ENCODE results near the gene PFKFB3.

The PFKFB3 gene

DNA sequence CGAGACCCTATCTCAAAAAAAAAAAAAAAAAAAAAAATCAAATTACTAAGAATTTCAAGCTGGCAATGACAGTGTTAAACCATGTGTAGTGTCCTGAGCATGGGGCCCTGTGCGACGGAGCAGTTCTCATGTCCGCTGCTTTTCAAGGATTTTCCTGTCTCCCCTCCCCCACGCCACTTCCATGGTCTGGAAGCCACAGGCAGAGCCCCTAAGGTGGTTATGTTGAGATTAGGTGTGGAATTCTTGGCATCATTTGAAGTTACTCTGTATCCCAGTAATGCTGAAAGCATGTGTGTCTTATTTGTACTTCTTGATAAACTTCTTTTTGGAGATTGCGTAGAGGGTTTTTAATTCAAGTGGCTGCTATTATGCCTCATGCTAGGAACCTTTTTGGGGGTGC is 65.2 kb downstream of the PFKFB3 start:
- no peaks in the 10 kb centered on the region for H3K4me1 ChIP-seq (ENCODE audit: insufficient read depth, poor library complexity, severe bottlenecking)
- no peaks in the 10 kb centered on the region for H3K9me3 ChIP-seq (ENCODE audit: severe bottlenecking)
- no peaks in the 10 kb centered on the region for H3K36me3 ChIP-seq (ENCODE audit: low read depth)
- H3K27ac ChIP-seq (ENCODE audit: poor library complexity, severe bottlenecking), result no peak overlapping the region
- H3K4me3 ChIP-seq (ENCODE audit: severe bottlenecking), result no peak overlapping the region
- DNase-seq (ENCODE audit: low spot score), result no peak
- H3K27me3 ChIP-seq (ENCODE audit: insufficient read depth, poor library complexity, severe bottlenecking), result no peaks in the 10 kb centered on the region
- no peak for ATAC-seq (ENCODE audit: low read depth)
- TF ChIP-seq, protein P1, sequence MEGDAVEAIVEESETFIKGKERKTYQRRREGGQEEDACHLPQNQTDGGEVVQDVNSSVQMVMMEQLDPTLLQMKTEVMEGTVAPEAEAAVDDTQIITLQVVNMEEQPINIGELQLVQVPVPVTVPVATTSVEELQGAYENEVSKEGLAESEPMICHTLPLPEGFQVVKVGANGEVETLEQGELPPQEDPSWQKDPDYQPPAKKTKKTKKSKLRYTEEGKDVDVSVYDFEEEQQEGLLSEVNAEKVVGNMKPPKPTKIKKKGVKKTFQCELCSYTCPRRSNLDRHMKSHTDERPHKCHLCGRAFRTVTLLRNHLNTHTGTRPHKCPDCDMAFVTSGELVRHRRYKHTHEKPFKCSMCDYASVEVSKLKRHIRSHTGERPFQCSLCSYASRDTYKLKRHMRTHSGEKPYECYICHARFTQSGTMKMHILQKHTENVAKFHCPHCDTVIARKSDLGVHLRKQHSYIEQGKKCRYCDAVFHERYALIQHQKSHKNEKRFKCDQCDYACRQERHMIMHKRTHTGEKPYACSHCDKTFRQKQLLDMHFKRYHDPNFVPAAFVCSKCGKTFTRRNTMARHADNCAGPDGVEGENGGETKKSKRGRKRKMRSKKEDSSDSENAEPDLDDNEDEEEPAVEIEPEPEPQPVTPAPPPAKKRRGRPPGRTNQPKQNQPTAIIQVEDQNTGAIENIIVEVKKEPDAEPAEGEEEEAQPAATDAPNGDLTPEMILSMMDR (IDR thresholded peaks at IDR 0.05; ENCODE audit: poor library complexity, severe bottlenecking), result no peak

DNA sequence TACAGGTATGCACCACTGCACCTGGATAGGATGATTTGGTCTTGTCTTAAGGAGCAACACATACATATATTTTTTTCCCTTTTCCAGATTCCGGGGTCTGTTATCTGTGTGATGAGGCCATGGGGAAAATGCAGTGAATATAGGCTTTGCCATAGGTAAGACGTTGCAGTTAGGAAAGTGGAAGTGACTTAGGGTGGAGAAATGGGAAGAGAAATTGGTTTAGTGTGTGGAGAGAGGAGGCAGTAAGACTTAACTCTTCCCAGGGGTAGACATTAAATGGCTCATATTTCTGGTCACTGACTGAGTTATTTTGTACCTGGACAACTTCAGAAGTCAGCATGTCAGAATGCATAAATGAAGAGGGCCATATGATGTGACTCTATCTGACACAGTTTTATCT is 66.7 kb downstream of the PFKFB3 start:
- TF ChIP-seq, protein P1 (IDR thresholded peaks at IDR 0.05; ENCODE audit: poor library complexity, severe bottlenecking), result no peak
- H3K27me3 ChIP-seq (ENCODE audit: insufficient read depth, poor library complexity, severe bottlenecking), result no peaks in the 10 kb centered on the region
- H3K9me3 ChIP-seq (ENCODE audit: severe bottlenecking), result no peaks in the 10 kb centered on the region
- no peak for DNase-seq (ENCODE audit: low spot score)
- H3K4me3 ChIP-seq (ENCODE audit: severe bottlenecking), result no peak overlapping the region
- H3K4me1 ChIP-seq (ENCODE audit: insufficient read depth, poor library complexity, severe bottlenecking), result no peaks in the 10 kb centered on the region
- ATAC-seq (ENCODE audit: low read depth), result no peak
- H3K27ac ChIP-seq (ENCODE audit: poor library complexity, severe bottlenecking), result no peak overlapping the region
- H3K36me3 ChIP-seq (ENCODE audit: low read depth), result no peaks in the 10 kb centered on the region

DNA sequence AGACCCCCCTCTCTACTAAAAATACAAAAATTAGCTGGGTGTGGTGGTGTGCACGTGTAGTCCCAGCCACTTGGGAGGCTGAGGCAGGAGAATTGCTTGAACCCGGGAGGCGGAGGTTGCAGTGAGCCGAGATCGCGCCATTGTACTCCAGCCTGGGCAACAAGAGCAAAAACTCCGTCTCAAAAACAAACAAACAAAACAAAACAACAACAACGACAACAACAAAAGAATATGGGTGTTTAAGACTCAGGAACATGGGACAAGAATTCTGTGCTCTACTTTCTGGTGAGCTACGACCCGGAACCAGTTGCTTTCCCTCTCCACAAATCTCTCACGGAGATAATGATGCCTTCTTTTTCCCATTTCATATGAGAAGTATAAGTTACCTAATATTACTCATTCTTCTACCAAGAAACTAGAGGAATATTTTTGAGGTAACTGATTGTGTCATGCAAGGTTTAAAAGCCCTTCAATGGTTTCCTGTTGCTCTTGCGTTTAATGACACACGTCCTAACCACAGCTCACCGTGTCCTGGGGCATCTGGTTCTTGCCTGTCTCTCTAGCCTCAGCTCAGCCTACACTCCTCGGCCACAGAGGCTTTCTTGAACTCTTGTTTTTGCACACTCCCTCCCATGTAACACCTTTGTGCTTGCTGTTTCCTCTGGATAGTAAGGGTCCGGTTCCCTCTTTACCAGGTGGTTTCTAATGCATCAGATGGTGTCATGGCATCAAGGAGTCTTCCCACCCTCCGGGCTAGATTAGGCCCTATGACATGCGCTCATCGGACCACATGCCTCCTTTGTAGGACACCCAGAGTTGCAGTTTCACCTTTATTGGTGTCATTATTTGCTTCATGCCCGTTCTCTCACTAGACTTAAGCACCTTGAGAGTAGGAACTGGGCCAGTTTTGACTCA is 67.5 kb downstream of the PFKFB3 start:
- DNase-seq (ENCODE audit: low spot score) (no peak), ATAC-seq (ENCODE audit: low read depth) (no peak)
- Histone ChIP-seq H3K36me3 (ENCODE audit: low read depth) (no peaks in the 10 kb centered on the region), H3K4me1 (ENCODE audit: insufficient read depth, poor library complexity, severe bottlenecking) (peaks cover 5% of the 10 kb centered on the region), H3K9me3 (ENCODE audit: severe bottlenecking) (no peaks in the 10 kb centered on the region), H3K27ac (ENCODE audit: poor library complexity, severe bottlenecking) (no peak overlapping the region), H3K4me3 (ENCODE audit: severe bottlenecking) (no peak overlapping the region), H3K27me3 (ENCODE audit: insufficient read depth, poor library complexity, severe bottlenecking) (no peaks in the 10 kb centered on the region)
- TF ChIP-seq, protein P1 (IDR thresholded peaks at IDR 0.05; ENCODE audit: poor library complexity, severe bottlenecking), result no peak

DNA sequence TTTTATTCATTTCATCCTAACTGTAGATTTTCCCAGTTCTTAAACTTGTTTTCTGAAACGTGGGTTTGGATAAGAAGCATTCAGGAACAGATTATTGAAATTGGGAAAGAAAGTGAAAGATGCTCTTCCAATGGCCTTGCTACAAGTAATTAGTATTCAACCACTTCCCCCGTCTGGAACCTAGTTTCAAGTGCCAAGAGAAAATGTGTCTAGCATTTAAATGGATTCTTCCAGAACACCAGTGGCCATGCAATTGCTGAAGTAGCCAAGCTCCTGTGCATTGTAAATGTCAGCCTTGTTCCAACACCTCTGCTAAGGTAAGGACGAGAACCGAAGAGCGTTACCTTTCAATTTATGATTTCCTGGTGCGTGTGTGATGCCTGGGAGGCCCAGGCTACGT is 68.2 kb downstream of the PFKFB3 start:
- H3K27ac ChIP-seq (ENCODE audit: poor library complexity, severe bottlenecking), result no peak overlapping the region
- no peaks in the 10 kb centered on the region for H3K9me3 ChIP-seq (ENCODE audit: severe bottlenecking)
- TF ChIP-seq, protein P1 (IDR thresholded peaks at IDR 0.05; ENCODE audit: poor library complexity, severe bottlenecking), result no peak
- no peak overlapping the region for H3K4me3 ChIP-seq (ENCODE audit: severe bottlenecking)
- no peaks in the 10 kb centered on the region for H3K36me3 ChIP-seq (ENCODE audit: low read depth)
- H3K4me1 ChIP-seq (ENCODE audit: insufficient read depth, poor library complexity, severe bottlenecking), result peaks cover 11% of the 10 kb centered on the region
- ATAC-seq (ENCODE audit: low read depth), result no peak
- no peaks in the 10 kb centered on the region for H3K27me3 ChIP-seq (ENCODE audit: insufficient read depth, poor library complexity, severe bottlenecking)
- DNase-seq (ENCODE audit: low spot score), result no peak

DNA sequence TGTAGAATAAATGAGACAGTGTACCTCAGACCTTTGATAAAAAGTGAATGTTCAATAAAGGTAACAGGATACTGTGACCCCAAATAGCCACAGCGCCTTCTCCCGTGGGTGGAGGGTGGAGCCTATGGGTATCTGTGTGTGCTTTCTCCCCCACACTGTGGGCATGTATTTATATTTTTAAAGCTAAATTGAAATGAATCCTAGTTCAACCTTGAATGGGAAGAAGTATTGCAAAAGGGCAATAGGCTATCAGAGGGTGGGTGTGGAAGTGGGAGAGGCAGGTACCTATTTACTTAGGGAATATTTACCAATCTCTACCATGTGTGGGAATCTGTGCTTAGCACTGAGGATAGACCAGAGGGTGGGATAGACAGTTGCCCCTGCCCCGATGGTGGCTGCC is 68.9 kb downstream of the PFKFB3 start:
- Histone ChIP-seq H3K36me3 (ENCODE audit: low read depth) (no peaks in the 10 kb centered on the region), H3K4me3 (ENCODE audit: severe bottlenecking) (no peak overlapping the region), H3K27me3 (ENCODE audit: insufficient read depth, poor library complexity, severe bottlenecking) (no peaks in the 10 kb centered on the region), H3K9me3 (ENCODE audit: severe bottlenecking) (no peaks in the 10 kb centered on the region), H3K4me1 (ENCODE audit: insufficient read depth, poor library complexity, severe bottlenecking) (peaks cover 12% of the 10 kb centered on the region), H3K27ac (ENCODE audit: poor library complexity, severe bottlenecking) (no peak overlapping the region)
- TF ChIP-seq, protein P1 (IDR thresholded peaks at IDR 0.05; ENCODE audit: poor library complexity, severe bottlenecking), result no peak
- DNase-seq (ENCODE audit: low spot score), result no peak
- ATAC-seq (ENCODE audit: low read depth), result no peak
